ENCODE measurements around the gene PLEKHA7.

PLEKHA7 gene

GRCh38 chr11:17008099-17008498 is 6.1 kb downstream of the PLEKHA7 start:
- TF ChIP-seq CTCF (IDR thresholded peaks at IDR 0.05; ENCODE audit: low read depth, low read length, missing control alignments): no peak
- H3K4me3 ChIP-seq (ENCODE audit: low read depth, low read length): no peak overlapping the region
- no peak overlapping the region for H3K27ac ChIP-seq
- DNase-seq: no peak
- no peaks in the 10 kb centered on the region for H3K27me3 ChIP-seq (replicated peaks)
- in situ Hi-C loops (cut with HindIII; ENCODE audit: low pct_ligation_motif_present, low sequenced_read_pairs): no loop called here
- no peaks in the 10 kb centered on the region for H3K36me3 ChIP-seq (replicated peaks)

- Histone ChIP-seq H3K27me3 (replicated peaks) (no peaks in the 10 kb centered on the region), H3K36me3 (replicated peaks) (no peaks in the 10 kb centered on the region), H3K27ac (no peak overlapping the region), H3K4me3 (ENCODE audit: low read depth, low read length) (no peak overlapping the region)
- TF ChIP-seq CTCF (IDR thresholded peaks at IDR 0.05; ENCODE audit: low read depth, low read length, missing control alignments): no peak
- in situ Hi-C loops (cut with HindIII; ENCODE audit: low pct_ligation_motif_present, low sequenced_read_pairs): no loop called here
- DNase-seq: no peak
These were observed 8.6 kb downstream of the PLEKHA7 start for GRCh38 chr11:17005646-17006045.

GRCh38 chr11:17004486-17005148 is 9.6 kb downstream of the PLEKHA7 start:
- no peak overlapping the region for H3K4me3 ChIP-seq (ENCODE audit: low read depth, low read length)
- no peak for TF ChIP-seq CTCF (IDR thresholded peaks at IDR 0.05; ENCODE audit: low read depth, low read length, missing control alignments)
- H3K27me3 ChIP-seq (replicated peaks): no peaks in the 10 kb centered on the region
- H3K27ac ChIP-seq: no peak overlapping the region
- no peak for DNase-seq
- in situ Hi-C loops (cut with HindIII; ENCODE audit: low pct_ligation_motif_present, low sequenced_read_pairs): no loop called here
- no peaks in the 10 kb centered on the region for H3K36me3 ChIP-seq (replicated peaks)

- Histone ChIP-seq H3K36me3 (replicated peaks) (no peaks in the 10 kb centered on the region), H3K27ac (no peak overlapping the region), H3K27me3 (replicated peaks) (no peaks in the 10 kb centered on the region), H3K4me3 (ENCODE audit: low read depth, low read length) (no peak overlapping the region)
- DNase-seq: no peak
- in situ Hi-C loops (cut with HindIII; ENCODE audit: low pct_ligation_motif_present, low sequenced_read_pairs): no loop called here
- no peak for TF ChIP-seq CTCF (IDR thresholded peaks at IDR 0.05; ENCODE audit: low read depth, low read length, missing control alignments)
These were observed 10.8 kb downstream of the PLEKHA7 start for GRCh38 chr11:17003426-17003825.

- H3K36me3 ChIP-seq (replicated peaks): no peaks in the 10 kb centered on the region
- no peak for DNase-seq
- in situ Hi-C loops (cut with HindIII; ENCODE audit: low pct_ligation_motif_present, low sequenced_read_pairs): no loop called here
- H3K27me3 ChIP-seq (replicated peaks): no peaks in the 10 kb centered on the region
- TF ChIP-seq CTCF (IDR thresholded peaks at IDR 0.05; ENCODE audit: low read depth, low read length, missing control alignments): no peak
- H3K27ac ChIP-seq: no peak overlapping the region
- no peak overlapping the region for H3K4me3 ChIP-seq (ENCODE audit: low read depth, low read length)
These were observed 11.7 kb downstream of the PLEKHA7 start for GRCh38 chr11:17002543-17002942.

GRCh38 chr11:17001806-17002205 is 12.4 kb downstream of the PLEKHA7 start:
- Histone ChIP-seq H3K36me3 (replicated peaks) (no peaks in the 10 kb centered on the region), H3K4me3 (ENCODE audit: low read depth, low read length) (no peak overlapping the region), H3K27ac (no peak overlapping the region), H3K27me3 (replicated peaks) (no peaks in the 10 kb centered on the region)
- TF ChIP-seq CTCF (IDR thresholded peaks at IDR 0.05; ENCODE audit: low read depth, low read length, missing control alignments): no peak
- no peak for DNase-seq
- in situ Hi-C loops (cut with HindIII; ENCODE audit: low pct_ligation_motif_present, low sequenced_read_pairs): no loop called here
